IMR-90 (cell line): ENCODE measurements around the gene DLX3. TPM values are rescaled to one million over a fixed set of nuclear protein-coding genes. Genes with fewer than 3 reads are reported as not detected.

Experiments
- ATAC-seq: fragments of 200-7000 bp; cut with Tn5 transposase; 2 replicates; pipeline ENCODE4 v1.9.1; 2020; ENCODE audit warnings: low read depth, mild to moderate bottlenecking, moderate library complexity
- Bru-seq: library from RNA; stranded (reverse); fragments of 400-500 nt; gene quantifications from one replicate; lab custom pipeline; 2021; lab: Mats Ljungman, UMichigan
- BruChase-seq, 2 experiments: library from RNA; stranded (reverse); fragments of 400-500 nt; gene quantifications; one replicate each; lab custom pipeline; 2021; lab: Mats Ljungman, UMichigan
- BruUV-seq: library from RNA; stranded (reverse); fragments of 400-500 nt; replicated peaks from 2 replicates; lab custom pipeline; 2021; lab: Mats Ljungman, UMichigan
- CTCF ChIA-PET: fragments of 300-600 bp; formaldehyde crosslinking; extraction: SDS; loops from one replicate; lab custom pipeline; 2021; ENCODE audit warnings: antibody characterized with exemption; lab: Yijun Ruan, JAX
- POLR2A ChIA-PET: fragments of 300-600 bp; sonication (Branson Sonifier 250); formaldehyde crosslinking; loops from one replicate; lab custom pipeline; 2022; ENCODE audit warnings: antibody characterized with exemption; ENCODE audit not compliant: unreplicated experiment; lab: Charles Lee
- DNase-seq: peaks from one replicate; pipeline ENCODE4 v3.0.0; 2013
- H2AFZ ChIP-seq: replicated peaks from 2 replicates; pipeline ENCODE3; 2013; ENCODE audit warnings: low read length, mild to moderate bottlenecking; ENCODE audit not compliant: poor library complexity
- H2AK5ac ChIP-seq: 2 replicates; pipeline ENCODE4 v1.6.1; 2013; ENCODE audit warnings: low read depth, low read length, inconsistent platforms
- H2AK9ac ChIP-seq: replicated peaks from 2 replicates; pipeline ENCODE3; 2013; ENCODE audit warnings: mild to moderate bottlenecking, low read depth, low read length, moderate library complexity; ENCODE audit not compliant: poor library complexity
- H2BK120ac ChIP-seq: 2 replicates; pipeline ENCODE4 v1.6.1; 2013; ENCODE audit warnings: low read depth, low read length, inconsistent platforms
- H2BK15ac ChIP-seq: 3 replicates; pipeline ENCODE4 v1.6.1; 2013; ENCODE audit warnings: low read depth, low read length, inconsistent platforms
- H2BK20ac ChIP-seq: 2 replicates; pipeline ENCODE4 v1.6.1; 2013; ENCODE audit warnings: low read depth, mild to moderate bottlenecking, inconsistent platforms, low read length, moderate library complexity
- H2BK5ac ChIP-seq: 2 replicates; pipeline ENCODE4 v1.6.1; 2013; ENCODE audit warnings: mild to moderate bottlenecking, low read depth, low read length, inconsistent platforms; ENCODE audit not compliant: poor library complexity, severe bottlenecking
- H3K14ac ChIP-seq: replicated peaks from 2 replicates; pipeline ENCODE4 v1.6.1; 2013; ENCODE audit warnings: low read depth, low read length, inconsistent platforms
- H3K18ac ChIP-seq: 2 replicates; pipeline ENCODE4 v1.6.1; 2013; ENCODE audit warnings: low read depth, low read length, control low read depth
- H3K23ac ChIP-seq: 2 replicates; pipeline ENCODE4 v1.6.1; 2013; ENCODE audit warnings: low read depth, low read length, inconsistent platforms
- H3K27ac ChIP-seq: 2 replicates; pipeline ENCODE4 v1.5.1; 2013; ENCODE audit warnings: mild to moderate bottlenecking, control low read depth, low read length; ENCODE audit not compliant: insufficient read depth
- H3K27me3 ChIP-seq: 2 replicates; pipeline ENCODE4 v1.6.1; 2013; ENCODE audit warnings: low read length; ENCODE audit not compliant: control insufficient read depth, insufficient read depth
- H3K36me3 ChIP-seq: 2 replicates; pipeline ENCODE4 v1.6.1; 2013; ENCODE audit warnings: low read length, mixed read lengths; ENCODE audit not compliant: control insufficient read depth, insufficient read depth
- H3K4ac ChIP-seq: 2 replicates; pipeline ENCODE4 v1.6.1; 2013; ENCODE audit warnings: low read depth, low read length, inconsistent platforms
- H3K4me1 ChIP-seq: 2 replicates; pipeline ENCODE4 v1.6.1; 2013; ENCODE audit warnings: low read length, mixed read lengths; ENCODE audit not compliant: control insufficient read depth, insufficient read depth
- H3K4me2 ChIP-seq: 2 replicates; pipeline ENCODE4 v1.6.1; 2013; ENCODE audit warnings: low read depth, mild to moderate bottlenecking, control low read depth, low read length, moderate library complexity
- H3K4me3 ChIP-seq: 2 replicates; pipeline ENCODE4 v1.5.1; 2013; ENCODE audit warnings: low read depth, mild to moderate bottlenecking, control low read depth, low read length, moderate library complexity; ENCODE audit not compliant: insufficient read depth
- H3K56ac ChIP-seq: 2 replicates; pipeline ENCODE4 v1.6.1; 2013; ENCODE audit warnings: low read length, inconsistent platforms; ENCODE audit not compliant: insufficient read depth; ENCODE audit errors: extremely low read depth
- H3K79me1 ChIP-seq, 2 experiments: 2 replicates each; pipeline ENCODE4 v1.6.1; 2013; ENCODE audit warnings: low read length in 2 of 2, inconsistent platforms in 1 of 2, low read depth in 1 of 2
- H3K9ac ChIP-seq: 2 replicates; pipeline ENCODE4 v1.6.1; 2013; ENCODE audit warnings: low read depth, low read length, control low read depth
- H3K9me1 ChIP-seq: 2 replicates; pipeline ENCODE4 v1.6.1; 2013; ENCODE audit warnings: low read length, inconsistent platforms; ENCODE audit not compliant: insufficient read depth
- H3K9me3 ChIP-seq: 2 replicates; pipeline ENCODE4 v1.6.1; 2013; ENCODE audit warnings: low read length; ENCODE audit not compliant: control insufficient read depth, insufficient read depth
- H4K20me1 ChIP-seq: 2 replicates; pipeline ENCODE4 v1.6.1; 2013; ENCODE audit warnings: low read length, inconsistent platforms; ENCODE audit not compliant: insufficient read depth
- H4K5ac ChIP-seq: 2 replicates; pipeline ENCODE4 v1.6.1; 2013; ENCODE audit warnings: mild to moderate bottlenecking, low read depth, low read length, control low read depth
- H4K8ac ChIP-seq, 2 experiments: 2 replicates each; pipeline ENCODE4 v1.6.1; 2013; ENCODE audit warnings: low read depth in 2 of 2, low read length in 2 of 2, control low read depth in 1 of 2, inconsistent platforms in 1 of 2
- H4K91ac ChIP-seq: 2 replicates; pipeline ENCODE4 v1.6.1; 2013; ENCODE audit warnings: low read depth, low read length, inconsistent platforms; ENCODE audit not compliant: insufficient read depth
- BHLHE40 ChIP-seq: fragments of 150-350 bp; IDR thresholded peaks from 2 replicates; pipeline ENCODE4 v1.6.1; 2016; ENCODE audit warnings: mild to moderate bottlenecking, low read depth, low read length
- CEBPB ChIP-seq: IDR thresholded peaks from 2 replicates; pipeline ENCODE4 v1.6.1; 2012; ENCODE audit warnings: low read depth, low read length, improper control_type of control experiment
- CTCF ChIP-seq: conservative IDR thresholded peaks from 2 replicates; pipeline ENCODE4 v1.5.1; 2012; ENCODE audit warnings: mild to moderate bottlenecking, low read depth, low read length, improper control_type of control experiment
- ELK1 ChIP-seq: fragments of 150-350 bp; IDR thresholded peaks from 2 replicates; pipeline ENCODE4 v1.6.1; 2016; ENCODE audit warnings: low read depth, mild to moderate bottlenecking, low read length, moderate library complexity, borderline replicate concordance
- FOS ChIP-seq: fragments of 150-350 bp; IDR thresholded peaks from 2 replicates; pipeline ENCODE4 v1.6.1; 2016; ENCODE audit warnings: low read depth, low read length
- MAFK ChIP-seq: IDR thresholded peaks from 2 replicates; pipeline ENCODE4 v1.6.1; 2012; ENCODE audit warnings: low read depth, low read length, improper control_type of control experiment
- MAZ ChIP-seq: IDR thresholded peaks from 2 replicates; pipeline ENCODE4 v1.6.1; 2012; ENCODE audit warnings: low read depth, mild to moderate bottlenecking, low read length, improper control_type of control experiment, moderate library complexity, borderline replicate concordance
- NFE2L2 ChIP-seq: fragments of 150-350 bp; IDR thresholded peaks from 2 replicates; pipeline ENCODE4 v1.6.1; 2016; ENCODE audit warnings: low read depth, mild to moderate bottlenecking, low read length
- POLR2A ChIP-seq: IDR thresholded peaks from 2 replicates; pipeline ENCODE4 v1.6.1; 2012; ENCODE audit warnings: mild to moderate bottlenecking, low read depth, low read length
- RCOR1 ChIP-seq: IDR thresholded peaks from 2 replicates; pipeline ENCODE4 v1.6.1; 2012; ENCODE audit warnings: mild to moderate bottlenecking, low read length, improper control_type of control experiment; ENCODE audit not compliant: insufficient replicate concordance
- RFX5 ChIP-seq: IDR thresholded peaks from 2 replicates; pipeline ENCODE4 v1.8.0; 2012; ENCODE audit warnings: low read depth, mild to moderate bottlenecking, low read length, moderate library complexity
- SMC3 ChIP-seq: fragments of 150-350 bp; IDR thresholded peaks from 2 replicates; pipeline ENCODE4 v1.6.1; 2016; ENCODE audit warnings: low read depth, mild to moderate bottlenecking, antibody characterized with exemption, low read length, moderate library complexity
- USF2 ChIP-seq: fragments of 150-350 bp; IDR thresholded peaks from 2 replicates; pipeline ENCODE4 v1.6.1; 2017; ENCODE audit warnings: mild to moderate bottlenecking, antibody characterized with exemption, low read length, low read depth
- WGBS, 2 experiments: methylation state at CpG; one replicate each; pipeline versions ENCODE4 v1.1.5 to v1.1.7; 2013; ENCODE audit warnings: missing lambda C conversion rate in 2 of 2; ENCODE audit not compliant: insufficient read length in 1 of 2; ENCODE audit errors: extremely low coverage in 2 of 2; 5-methylcytosine and 5-hydroxymethylcytosine counted together
- dilution Hi-C: fragments of 300-500 bp; cut with HindIII; formaldehyde crosslinking; loops from one replicate; pipeline ENCODE4 v1.14.3; 2018; ENCODE audit warnings: low sequenced_read_pairs; ENCODE audit not compliant: unreplicated experiment
- in situ Hi-C: fragments of 300-500 bp; cut with MboI; formaldehyde crosslinking; loops from 3 replicates; pipeline ENCODE4 v1.14.3; 2019; ENCODE audit warnings: low sequenced_read_pairs, inconsistent platforms, mixed read lengths
- intact Hi-C: fragments of 100-400 bp; cut with micrococcal nuclease; formaldehyde crosslinking; loops from 2 replicates; pipeline ENCODE4 v1.10.0; 2022
- long read RNA-seq: library from polyadenylated mRNA; unstranded; transcript quantifications from one replicate; pipeline ENCODE4 v2.0.0, GENCODE V29; 2021; ENCODE audit not compliant: unreplicated experiment
- polyA plus RNA-seq, 3 experiments: library from polyadenylated mRNA; depleted of rRNA; stranded (reverse); fragments of >200 nt; gene quantifications; 2 replicates each; pipeline ENCODE4 v1.2.3, GENCODE V29; 2012; ENCODE audit warnings: low replicate concordance in 1 of 3
- total RNA-seq: library from RNA; depleted of rRNA; stranded (reverse); fragments of >200 nt; gene quantifications from 2 replicates; pipeline ENCODE4 v1.2.3, GENCODE V29; 2012; rRNA removed

DLX3 gene
- not detected in 2 replicates for total RNA-seq
- polyA plus RNA-seq (2012; rRNA removed), result not detected in 2 replicates
- not detected in 2 replicates for polyA plus RNA-seq (2012; cell fraction: cytosol; rRNA removed)
- polyA plus RNA-seq (2012; cell fraction: nucleus; rRNA removed; ENCODE audit: low replicate concordance), result not detected in 2 replicates
- percentile 12 among the genes with signal in this experiment for Bru-seq, nascent RNA
- not detected for BruChase-seq, experiment 1, labeled RNA remaining after a 6-hour chase
- not detected for BruChase-seq, experiment 2, labeled RNA remaining after a 2-hour chase
- long read RNA-seq, result 0 reads

- intact Hi-C loops, result loop anchor here (5.0 kb wide), 1 partner anchor 43 kb away; no protein-coding TSS in a partner anchor
- no peak within 1 kb of the TSS for H3K23ac ChIP-seq
- dilution Hi-C loops, result no loop called here
- H2AK5ac ChIP-seq, result no peak within 1 kb of the TSS
- H2BK20ac ChIP-seq, result no peak within 1 kb of the TSS
- ATAC-seq, result peak; percentile 72
- no peaks in the 10 kb centered on the region for H3K79me1 ChIP-seq
- H3K4me2 ChIP-seq, result peak within 1 kb of the TSS; percentile 44; the same call in 1 of the 2 replicates
- H2BK15ac ChIP-seq, result no peak within 1 kb of the TSS
- DNase-seq, result peak; percentile 62
- H4K20me1 ChIP-seq, result peaks cover 7% of the 10 kb centered on the region; the same call in 1 of the 2 replicates
- ChIA-PET CTCF (interaction anchor here (0.6 to 3.7 kb wide), 2 partner anchors 123 to 137 kb away, joined by 3 to 21 read pairs; no protein-coding TSS in a partner anchor), POLR2A (no interaction called here)
- H3K36me3 ChIP-seq, result no peaks in the 10 kb centered on the region
- H4K91ac ChIP-seq, result no peak within 1 kb of the TSS
- H4K8ac ChIP-seq, result no peak within 1 kb of the TSS
- H3K9me3 ChIP-seq, result peaks cover 2% of the 10 kb centered on the region; the same call in 1 of the 2 replicates
- H2BK120ac ChIP-seq, result no peak within 1 kb of the TSS
- H2AFZ ChIP-seq, result peak within 1 kb of the TSS; percentile 84
- no peak within 1 kb of the TSS for H3K4me3 ChIP-seq
- no peak within 1 kb of the TSS for H2BK5ac ChIP-seq
- in situ Hi-C loops, result loop anchor here (5.0 to 10.0 kb wide), 3 partner anchors 133 to 423 kb away; partner anchors contain the start of gene SLC35B1
- H3K56ac ChIP-seq, result no peak within 1 kb of the TSS
- no TSS peak for BruUV-seq
- H3K18ac ChIP-seq, result no peak within 1 kb of the TSS
- TF ChIP-seq MAZ (no peak), POLR2A (no peak), CTCF (no peak), RCOR1 (no peak), ELK1 (no peak), RFX5 (no peak), CEBPB (no peak), MAFK (no peak), USF2 (no peak), NFE2L2 (no peak), SMC3 (no peak), FOS (no peak), BHLHE40 (no peak)
- peaks cover 3% of the 10 kb centered on the region; the same call in 1 of the 2 replicates for H3K4me1 ChIP-seq
- H3K9ac ChIP-seq, result no peak within 1 kb of the TSS
- peaks cover 77% of the 10 kb centered on the region for H3K27me3 ChIP-seq
- H4K5ac ChIP-seq, result no peak within 1 kb of the TSS
- no peak within 1 kb of the TSS for H3K4ac ChIP-seq
- peak within 1 kb of the TSS; percentile 58 for H2AK9ac ChIP-seq
- no peak within 1 kb of the TSS for H3K14ac ChIP-seq
- H3K9me1 ChIP-seq, result no peaks in the 10 kb centered on the region
- WGBS, 2 experiments, result 5% methylated on average over 4 of the region's 29 CpGs; no CpG with 5 or more reads in 1 of the 2 experiments
- H3K27ac ChIP-seq, result no peak within 1 kb of the TSS
Measured at GRCh38 chr17:49995055-49995738, at the start of gene DLX3. Gene DLX3, minus strand, starts transcription at chr17:49995224. Its CDS starts 226 bp downstream, at chr17:49994998.
